MM.1S (cell line): Measurements from ENCODE around the gene C1D.

Experiments used
- EZH2 ChIP-seq: fragments of 300-600 bp; sonication (generic); optimal IDR thresholded peaks from 2 replicates; pipeline ENCODE3; 2017; ENCODE audit warnings: low read depth, mild to moderate bottlenecking, antibody characterized with exemption, low read length, mixed read lengths
- EZH2phosphoT487 ChIP-seq: fragments of 300-600 bp; sonication (generic); IDR thresholded peaks from 2 replicates; pipeline ENCODE4 v1.6.1; 2018; ENCODE audit warnings: antibody characterized with exemption, low read length
- TF ChIP-seq, protein P1 (sequence below): fragments of 300-600 bp; sonication (generic); IDR thresholded peaks from 2 replicates; pipeline ENCODE4 v1.5.1; 2016; ENCODE audit warnings: antibody characterized with exemption, low read length, mixed read lengths

DNA sequence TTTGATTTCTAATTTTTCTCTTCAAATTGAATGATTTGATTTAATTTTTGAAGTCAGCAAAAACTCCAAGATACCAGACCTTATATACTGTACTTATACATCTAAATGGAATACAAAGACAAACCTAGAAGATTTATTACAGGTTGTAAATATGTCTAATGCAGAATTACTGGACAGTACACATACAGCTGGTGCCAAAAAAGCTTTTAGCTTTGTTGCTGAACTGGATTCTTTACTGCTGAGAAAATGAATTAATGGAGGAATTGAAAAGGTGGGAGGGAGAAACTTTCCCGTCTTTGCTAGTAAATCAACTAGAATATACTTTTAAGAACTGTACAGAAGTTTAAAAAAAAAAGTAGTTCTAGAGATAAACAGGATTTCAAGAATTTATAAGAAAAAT is 17.5 kb downstream of the C1D start:
- TF ChIP-seq EZH2phosphoT487: no peak
- TF ChIP-seq, protein P1, sequence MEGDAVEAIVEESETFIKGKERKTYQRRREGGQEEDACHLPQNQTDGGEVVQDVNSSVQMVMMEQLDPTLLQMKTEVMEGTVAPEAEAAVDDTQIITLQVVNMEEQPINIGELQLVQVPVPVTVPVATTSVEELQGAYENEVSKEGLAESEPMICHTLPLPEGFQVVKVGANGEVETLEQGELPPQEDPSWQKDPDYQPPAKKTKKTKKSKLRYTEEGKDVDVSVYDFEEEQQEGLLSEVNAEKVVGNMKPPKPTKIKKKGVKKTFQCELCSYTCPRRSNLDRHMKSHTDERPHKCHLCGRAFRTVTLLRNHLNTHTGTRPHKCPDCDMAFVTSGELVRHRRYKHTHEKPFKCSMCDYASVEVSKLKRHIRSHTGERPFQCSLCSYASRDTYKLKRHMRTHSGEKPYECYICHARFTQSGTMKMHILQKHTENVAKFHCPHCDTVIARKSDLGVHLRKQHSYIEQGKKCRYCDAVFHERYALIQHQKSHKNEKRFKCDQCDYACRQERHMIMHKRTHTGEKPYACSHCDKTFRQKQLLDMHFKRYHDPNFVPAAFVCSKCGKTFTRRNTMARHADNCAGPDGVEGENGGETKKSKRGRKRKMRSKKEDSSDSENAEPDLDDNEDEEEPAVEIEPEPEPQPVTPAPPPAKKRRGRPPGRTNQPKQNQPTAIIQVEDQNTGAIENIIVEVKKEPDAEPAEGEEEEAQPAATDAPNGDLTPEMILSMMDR: no peak
- TF ChIP-seq EZH2: no peak
